ENCODE data around the gene UST. TPM values are rescaled to one million over a fixed set of nuclear protein-coding genes. Genes with fewer than 3 reads are reported as not detected.
A peak's percentile ranks its signal among the peaks of the same experiment; 100 is the strongest.

The UST gene
- polyA plus RNA-seq, 1 donor (not counting 4 experiments of a cell fraction or from before 2014, with no cell fraction given): 6.1 TPM

DNA sequence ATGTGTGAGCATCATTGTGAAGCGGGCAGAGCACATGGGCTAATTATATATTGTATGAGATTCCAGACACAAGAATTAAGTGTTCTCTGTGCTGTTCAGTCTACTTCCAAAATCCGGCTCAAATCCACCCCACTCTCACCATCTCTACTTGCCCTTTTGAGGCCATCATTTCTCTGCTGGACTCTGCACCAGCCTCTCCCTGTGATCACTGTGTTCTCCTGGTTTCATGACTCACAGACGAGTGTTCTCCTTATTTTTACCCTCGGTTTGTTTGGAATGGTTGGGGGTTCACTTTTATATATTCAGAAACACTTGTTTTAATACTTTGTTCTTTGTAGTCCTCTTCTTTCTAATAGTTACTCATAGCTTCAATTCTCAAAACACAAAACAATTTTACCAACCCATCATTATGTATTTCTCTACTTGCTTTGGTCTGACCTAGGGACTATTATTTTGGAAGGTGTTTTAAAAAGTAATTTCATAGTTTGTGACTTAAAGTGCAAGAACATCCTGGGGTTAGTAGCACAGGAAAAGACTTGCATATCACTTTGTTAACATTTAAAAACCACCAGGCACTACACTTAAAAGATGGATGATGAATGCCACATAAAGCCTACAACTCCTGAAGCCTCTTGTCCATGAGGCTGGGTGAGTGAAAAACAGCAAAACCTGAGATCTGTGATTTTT is 82.7 kb downstream of the UST start:
- Histone ChIP-seq H3K4me3 (ENCODE audit: control insufficient read depth in 2 of 3, extremely low read depth in 1 of 3, insufficient read depth in 2 of 3, low read depth in 1 of 3, low read length in 3 of 3) (no peak overlapping the region), H3K79me2 (ENCODE audit: control insufficient read depth, insufficient read depth, low read length) (no peaks in the 10 kb centered on the region)

DNA sequence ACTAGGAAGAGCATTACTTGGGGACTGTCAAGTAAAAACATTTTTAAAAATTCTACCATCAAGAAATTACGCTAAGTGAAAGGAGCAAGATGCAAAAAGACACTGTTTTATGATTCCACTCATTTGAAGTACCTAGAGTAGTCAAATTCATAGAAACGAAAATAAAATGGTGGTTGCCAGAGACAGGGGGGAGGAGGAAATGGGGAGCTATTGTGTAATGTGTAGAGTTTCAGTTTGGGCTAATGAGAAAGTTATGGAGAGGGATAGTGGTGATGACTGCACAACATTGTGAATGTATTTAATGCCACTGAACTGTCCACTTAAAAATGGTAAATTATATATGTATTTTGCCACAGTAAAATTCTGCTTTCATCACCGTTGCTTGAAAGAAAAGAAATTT is 83.8 kb downstream of the UST start:
- no peak overlapping the region for H3K9ac ChIP-seq (ENCODE audit: control insufficient read depth, extremely low read depth, insufficient read depth, low read length)
- H3K9me3 ChIP-seq (ENCODE audit: control insufficient read depth, low read depth, low read length): no peaks in the 10 kb centered on the region
- H3K4me2 ChIP-seq (ENCODE audit: control insufficient read depth, extremely low read depth, insufficient read depth, low read depth, low read length): peak overlapping the region; percentile 59
- H3K36me3 ChIP-seq (ENCODE audit: control insufficient read depth in 2 of 2, extremely low read depth in 1 of 2, insufficient read depth in 2 of 2, low read length in 2 of 2): no peaks in the 10 kb centered on the region
- no peaks in the 10 kb centered on the region for H4K20me1 ChIP-seq (ENCODE audit: control insufficient read depth, extremely low read depth, insufficient read depth, low read length)
- FAIRE-seq: no peak
- H3K4me1 ChIP-seq (ENCODE audit: control insufficient read depth, extremely low read depth, insufficient read depth, low read length): peaks cover 30% of the 10 kb centered on the region
- H3K79me2 ChIP-seq (ENCODE audit: control insufficient read depth, insufficient read depth, low read length): no peaks in the 10 kb centered on the region
- peak overlapping the region in 2 of 3 experiments; percentile 16 to 36 for H3K4me3 ChIP-seq (ENCODE audit: control insufficient read depth in 2 of 3, extremely low read depth in 1 of 3, insufficient read depth in 2 of 3, low read depth in 1 of 3, low read length in 3 of 3)
- no peak overlapping the region for H3K27ac ChIP-seq (ENCODE audit: control insufficient read depth, insufficient read depth, low read length)
- no peak for DNase-seq (ENCODE audit: low read depth, low spot score)
- H3K27me3 ChIP-seq (ENCODE audit: control insufficient read depth, extremely low read depth, insufficient read depth, low read length): no peaks in the 10 kb centered on the region
- no peak for TF ChIP-seq EZH2 (IDR thresholded peaks at IDR 0.05; ENCODE audit: low read length)
- no peak overlapping the region for H2AFZ ChIP-seq (ENCODE audit: control insufficient read depth, low read length)
- H3K9me1 ChIP-seq (ENCODE audit: control insufficient read depth, extremely low read depth, insufficient read depth, low read length): no peaks in the 10 kb centered on the region
- dilution Hi-C loops (cut with MboI; ENCODE audit: extremely low pct_ligation_motif_present, low sequenced_read_pairs): no loop called here

More for the DNA sequence above, 82.7 kb downstream of the UST start:
- dilution Hi-C loops (cut with MboI; ENCODE audit: extremely low pct_ligation_motif_present, low sequenced_read_pairs): no loop called here
- Histone ChIP-seq H2AFZ (ENCODE audit: control insufficient read depth, low read length) (no peak overlapping the region), H3K9ac (ENCODE audit: control insufficient read depth, extremely low read depth, insufficient read depth, low read length) (no peak overlapping the region), H3K9me3 (ENCODE audit: control insufficient read depth, low read depth, low read length) (no peaks in the 10 kb centered on the region), H4K20me1 (ENCODE audit: control insufficient read depth, extremely low read depth, insufficient read depth, low read length) (no peaks in the 10 kb centered on the region), H3K4me2 (ENCODE audit: control insufficient read depth, extremely low read depth, insufficient read depth, low read depth, low read length) (no peak overlapping the region), H3K27me3 (ENCODE audit: control insufficient read depth, extremely low read depth, insufficient read depth, low read length) (no peaks in the 10 kb centered on the region), H3K36me3 (ENCODE audit: control insufficient read depth in 2 of 2, extremely low read depth in 1 of 2, insufficient read depth in 2 of 2, low read length in 2 of 2) (no peaks in the 10 kb centered on the region), H3K27ac (ENCODE audit: control insufficient read depth, insufficient read depth, low read length) (no peak overlapping the region), H3K9me1 (ENCODE audit: control insufficient read depth, extremely low read depth, insufficient read depth, low read length) (no peaks in the 10 kb centered on the region), H3K4me1 (ENCODE audit: control insufficient read depth, extremely low read depth, insufficient read depth, low read length) (peaks cover 28% of the 10 kb centered on the region)
- no peak for TF ChIP-seq EZH2 (IDR thresholded peaks at IDR 0.05; ENCODE audit: low read length)
- TF ChIP-seq, protein P1, sequence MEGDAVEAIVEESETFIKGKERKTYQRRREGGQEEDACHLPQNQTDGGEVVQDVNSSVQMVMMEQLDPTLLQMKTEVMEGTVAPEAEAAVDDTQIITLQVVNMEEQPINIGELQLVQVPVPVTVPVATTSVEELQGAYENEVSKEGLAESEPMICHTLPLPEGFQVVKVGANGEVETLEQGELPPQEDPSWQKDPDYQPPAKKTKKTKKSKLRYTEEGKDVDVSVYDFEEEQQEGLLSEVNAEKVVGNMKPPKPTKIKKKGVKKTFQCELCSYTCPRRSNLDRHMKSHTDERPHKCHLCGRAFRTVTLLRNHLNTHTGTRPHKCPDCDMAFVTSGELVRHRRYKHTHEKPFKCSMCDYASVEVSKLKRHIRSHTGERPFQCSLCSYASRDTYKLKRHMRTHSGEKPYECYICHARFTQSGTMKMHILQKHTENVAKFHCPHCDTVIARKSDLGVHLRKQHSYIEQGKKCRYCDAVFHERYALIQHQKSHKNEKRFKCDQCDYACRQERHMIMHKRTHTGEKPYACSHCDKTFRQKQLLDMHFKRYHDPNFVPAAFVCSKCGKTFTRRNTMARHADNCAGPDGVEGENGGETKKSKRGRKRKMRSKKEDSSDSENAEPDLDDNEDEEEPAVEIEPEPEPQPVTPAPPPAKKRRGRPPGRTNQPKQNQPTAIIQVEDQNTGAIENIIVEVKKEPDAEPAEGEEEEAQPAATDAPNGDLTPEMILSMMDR (optimal IDR thresholded peaks at IDR 0.05 in 1 of 3, IDR thresholded peaks at IDR 0.05 in 1 of 3, conservative IDR thresholded peaks at IDR 0.05 in 1 of 3; ENCODE audit: extremely low read depth in 1 of 3, insufficient read depth in 2 of 3, low read length in 3 of 3): no peak
- DNase-seq (ENCODE audit: low read depth, low spot score) (no peak), FAIRE-seq (peak; percentile 36)
